Coronary artery (tissue), 2 donors: Measurements from ENCODE around the gene TMEM220.

ENCODE experiments used
- DNase-seq: peaks from one replicate; pipeline ENCODE4 v3.0.0-alpha.2; 2017; ENCODE audit warnings: low spot score
- H3K27ac ChIP-seq, 2 donors: fragments of 200-600 bp; sonication (generic); one replicate each; pipeline ENCODE4 v1.5.1; 2016 to 2019
- H3K4me3 ChIP-seq: fragments of 200-600 bp; sonication (generic); 2 replicates; pipeline ENCODE4 v1.5.1; 2016; ENCODE audit warnings: mild to moderate bottlenecking, moderate library complexity
- TF ChIP-seq, protein P1 (sequence below): fragments of 200-600 bp; sonication (generic); IDR thresholded peaks from one replicate; pipeline ENCODE4 v1.5.1; 2019; ENCODE audit warnings: antibody characterized with exemption

The TMEM220 gene

DNA sequence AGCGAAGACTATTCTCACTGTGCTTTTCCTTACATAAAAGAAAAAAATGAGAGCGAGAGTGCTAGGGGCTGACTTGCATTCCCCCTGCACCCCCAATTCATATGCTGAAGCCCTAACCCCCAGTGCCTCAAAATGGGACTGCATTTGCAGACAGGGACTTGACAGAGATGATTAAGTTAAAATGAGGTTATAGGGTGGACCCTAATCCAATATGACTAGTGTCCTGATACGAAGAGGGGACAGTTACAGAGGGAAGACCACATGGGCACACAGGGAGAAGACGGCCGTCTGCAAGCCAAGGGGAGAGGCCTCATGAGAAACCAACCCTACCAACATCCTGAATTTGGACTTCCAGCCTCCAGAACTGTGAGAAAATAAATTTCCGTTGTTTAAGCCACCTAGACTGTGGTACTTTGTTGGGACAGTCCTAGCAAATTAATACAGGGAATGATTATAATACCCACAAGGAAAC, 1.6 kb upstream of the TMEM220 start:
- Histone ChIP-seq H3K4me3 (no peak overlapping the region), H3K27ac (no peak overlapping the region)
- TF ChIP-seq, protein P1, sequence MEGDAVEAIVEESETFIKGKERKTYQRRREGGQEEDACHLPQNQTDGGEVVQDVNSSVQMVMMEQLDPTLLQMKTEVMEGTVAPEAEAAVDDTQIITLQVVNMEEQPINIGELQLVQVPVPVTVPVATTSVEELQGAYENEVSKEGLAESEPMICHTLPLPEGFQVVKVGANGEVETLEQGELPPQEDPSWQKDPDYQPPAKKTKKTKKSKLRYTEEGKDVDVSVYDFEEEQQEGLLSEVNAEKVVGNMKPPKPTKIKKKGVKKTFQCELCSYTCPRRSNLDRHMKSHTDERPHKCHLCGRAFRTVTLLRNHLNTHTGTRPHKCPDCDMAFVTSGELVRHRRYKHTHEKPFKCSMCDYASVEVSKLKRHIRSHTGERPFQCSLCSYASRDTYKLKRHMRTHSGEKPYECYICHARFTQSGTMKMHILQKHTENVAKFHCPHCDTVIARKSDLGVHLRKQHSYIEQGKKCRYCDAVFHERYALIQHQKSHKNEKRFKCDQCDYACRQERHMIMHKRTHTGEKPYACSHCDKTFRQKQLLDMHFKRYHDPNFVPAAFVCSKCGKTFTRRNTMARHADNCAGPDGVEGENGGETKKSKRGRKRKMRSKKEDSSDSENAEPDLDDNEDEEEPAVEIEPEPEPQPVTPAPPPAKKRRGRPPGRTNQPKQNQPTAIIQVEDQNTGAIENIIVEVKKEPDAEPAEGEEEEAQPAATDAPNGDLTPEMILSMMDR = no peak
- DNase-seq = peak; percentile 62

DNA sequence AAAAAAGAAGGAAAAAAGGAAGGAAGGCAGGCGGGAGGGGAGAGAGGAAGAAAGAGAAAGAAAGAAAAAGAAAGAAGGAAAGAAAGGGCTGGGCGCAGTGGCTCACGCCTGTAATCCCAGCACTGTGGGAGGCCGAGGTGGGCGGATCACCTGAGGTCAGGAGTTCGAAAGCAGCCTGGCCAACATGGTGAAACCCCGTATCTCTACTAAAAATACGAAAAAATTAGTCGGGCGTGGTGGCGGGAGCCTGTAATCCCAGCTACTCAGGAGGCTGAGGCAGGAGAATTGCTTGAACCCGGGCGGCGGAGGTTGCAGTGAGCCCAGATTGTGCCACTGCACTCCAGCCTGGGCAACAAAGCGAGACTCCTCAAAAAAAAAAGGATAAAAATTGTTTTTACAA, 424 bp upstream of the TMEM220 start:
- peak; percentile 56 for DNase-seq
- Histone ChIP-seq H3K27ac (peak overlapping the region; percentile 85 to 91), H3K4me3 (peak overlapping the region; percentile 78)

DNA sequence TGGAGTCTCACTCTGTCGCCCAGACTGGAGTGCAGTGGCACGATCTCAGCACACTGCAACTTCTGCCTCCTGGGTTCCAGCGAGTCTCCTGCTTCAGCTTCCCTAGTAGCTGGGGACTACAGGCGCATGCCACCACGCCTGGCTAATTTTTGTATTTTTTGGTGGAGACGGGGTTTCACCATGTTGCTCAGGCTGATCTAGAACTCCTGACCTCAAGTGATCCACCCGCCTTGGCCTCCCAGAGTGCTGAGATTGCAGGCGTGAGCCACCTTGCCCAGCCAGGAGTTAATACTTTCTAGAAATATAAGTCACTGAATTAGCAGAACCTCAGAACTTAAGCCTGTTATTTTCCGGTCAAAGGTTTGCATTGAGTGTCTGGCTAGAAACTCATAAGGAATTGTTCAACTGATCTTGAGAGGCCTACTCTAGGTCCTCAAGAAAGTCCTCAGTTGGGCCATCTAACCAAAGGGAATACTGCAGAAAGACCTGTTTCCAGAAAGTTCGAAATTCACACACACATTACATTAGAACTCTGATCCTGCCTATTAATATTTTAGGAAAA, 1.4 kb downstream of the TMEM220 start:
- DNase-seq = no peak
- no peak overlapping the region for H3K4me3 ChIP-seq
- H3K27ac ChIP-seq = peak overlapping the region in 1 of 2 donors; percentile 85
- TF ChIP-seq, protein P1 = no peak

DNA sequence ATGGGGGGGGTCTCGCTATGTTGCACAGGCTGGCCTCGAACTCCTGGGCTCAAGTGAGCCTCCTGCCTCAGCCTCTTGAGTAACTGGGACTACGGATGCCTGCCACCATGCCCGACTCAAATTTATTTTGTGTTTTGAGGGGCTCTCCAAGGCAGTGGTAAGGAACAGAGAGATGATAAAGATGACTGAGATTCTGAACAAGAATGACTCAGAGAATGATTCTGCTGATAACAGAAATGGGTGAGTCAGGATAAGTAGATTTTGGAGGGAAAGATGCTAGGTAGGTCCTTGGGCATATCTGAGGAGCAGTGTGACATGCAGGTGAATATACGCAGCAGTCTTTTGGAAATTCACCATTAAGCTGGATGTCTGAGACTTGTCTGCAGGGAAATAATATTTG, 2.6 kb downstream of the TMEM220 start:
- Histone ChIP-seq H3K4me3 (no peak overlapping the region), H3K27ac (no peak overlapping the region)
- no peak for DNase-seq
- TF ChIP-seq, protein P1 = no peak

DNA sequence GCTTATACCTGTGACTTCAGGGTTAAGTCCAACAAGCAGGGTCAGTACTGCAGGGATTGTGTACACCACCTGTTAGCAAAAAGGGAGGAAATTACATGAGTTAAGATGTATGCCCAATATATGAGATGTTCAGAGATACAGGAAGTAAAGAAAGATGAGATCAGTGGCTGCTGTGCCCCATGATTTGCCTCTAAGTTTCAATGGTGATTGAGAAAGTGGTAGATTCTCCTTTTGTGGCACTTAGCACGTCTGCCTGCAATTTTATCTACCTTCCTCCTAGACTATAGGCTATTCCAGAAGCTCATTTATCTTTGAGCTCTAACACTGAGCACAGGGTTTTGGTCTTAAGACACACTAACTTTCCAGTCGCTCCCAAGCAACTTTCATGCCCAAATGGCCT, 3.6 kb downstream of the TMEM220 start:
- TF ChIP-seq, protein P1 = no peak
- no peak overlapping the region for H3K4me3 ChIP-seq
- no peak for DNase-seq
- no peak overlapping the region for H3K27ac ChIP-seq

DNA sequence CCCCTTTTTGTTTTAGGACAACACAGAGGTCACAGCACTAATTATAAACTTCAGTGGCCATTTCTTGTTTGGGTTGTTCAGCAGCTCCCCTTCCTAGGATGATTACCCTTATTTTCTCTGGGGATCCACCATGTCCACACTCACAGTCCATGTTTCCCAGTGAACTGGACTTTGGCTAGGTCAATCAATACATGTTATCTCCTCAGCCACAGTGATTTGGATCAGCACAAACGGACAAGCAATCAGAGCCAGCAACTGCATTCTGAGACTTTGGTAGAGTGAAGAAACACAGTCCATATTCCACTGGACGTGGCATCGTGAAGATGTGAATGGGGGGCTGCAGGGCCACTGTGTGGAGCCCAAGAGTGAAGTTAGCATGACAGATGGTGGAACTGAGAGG, 4.6 kb downstream of the TMEM220 start:
- H3K4me3 ChIP-seq = no peak overlapping the region
- TF ChIP-seq, protein P1 = no peak
- no peak overlapping the region for H3K27ac ChIP-seq
- DNase-seq = no peak

DNA sequence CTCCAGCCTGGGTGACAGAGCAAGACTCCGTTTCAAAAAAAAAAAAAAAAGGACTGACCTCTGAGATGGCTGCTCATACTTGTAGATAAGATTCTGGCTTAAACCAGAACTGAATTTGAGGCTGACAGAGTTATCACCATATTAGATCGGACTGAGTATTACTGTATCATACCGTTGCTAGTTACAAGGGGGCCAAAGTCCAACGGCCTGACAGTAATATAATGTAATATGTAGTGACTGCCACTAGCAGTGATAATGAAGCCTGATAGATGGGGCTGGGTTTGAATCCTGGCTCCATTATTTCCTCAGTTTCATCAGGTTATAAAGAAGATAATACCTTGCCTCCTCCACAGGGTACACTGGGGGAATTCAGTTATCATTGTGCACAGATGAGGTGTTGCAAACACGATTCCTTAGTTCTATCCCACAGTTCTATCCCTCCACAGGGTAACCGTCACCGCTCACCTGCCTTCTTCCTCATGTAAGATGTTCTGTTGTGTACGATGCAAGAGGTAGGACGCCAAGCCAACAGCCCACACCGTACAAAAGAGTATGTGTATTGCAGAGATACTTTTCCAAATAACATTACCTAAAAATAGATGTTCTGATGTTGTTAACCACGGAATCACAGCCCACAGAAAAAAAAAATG, 5.2 kb downstream of the TMEM220 start:
- DNase-seq = no peak
- Histone ChIP-seq H3K4me3 (no peak overlapping the region), H3K27ac (no peak overlapping the region)
- TF ChIP-seq, protein P1 = no peak
